Osteoblast (primary cell): ENCODE measurements around the gene HIF3A. TPM values are rescaled to one million over a fixed set of nuclear protein-coding genes. Genes with fewer than 3 reads are reported as not detected.

ENCODE experiments used
- DNase-seq: peaks from one replicate; pipeline ENCODE4 v3.0.0; 2011; ENCODE audit warnings: low spot score, mixed read lengths; ENCODE audit not compliant: insufficient read length; ENCODE audit errors: missing footprints
- H2AFZ ChIP-seq: 2 replicates; pipeline ENCODE4 v1.6.0; 2011; ENCODE audit warnings: mild to moderate bottlenecking, low read length
- H3K27ac ChIP-seq: 2 replicates; pipeline ENCODE4 v1.5.1; 2011; ENCODE audit warnings: mild to moderate bottlenecking, low read depth, low read length, moderate library complexity
- H3K27me3 ChIP-seq: 2 replicates; pipeline ENCODE4 v1.6.0; 2012; ENCODE audit warnings: mild to moderate bottlenecking, control low read depth, inconsistent platforms, low read length, moderate library complexity; ENCODE audit not compliant: insufficient read depth
- H3K36me3 ChIP-seq: 2 replicates; pipeline ENCODE4 v1.5.1; 2011; ENCODE audit warnings: mild to moderate bottlenecking, low read length, control low read depth, moderate library complexity; ENCODE audit not compliant: insufficient read depth
- H3K4me1 ChIP-seq: 2 replicates; pipeline ENCODE4 v1.5.1; 2011; ENCODE audit warnings: mild to moderate bottlenecking, low read length, control low read depth, moderate library complexity; ENCODE audit not compliant: insufficient read depth
- H3K4me2 ChIP-seq: 2 replicates; pipeline ENCODE4 v1.6.0; 2011; ENCODE audit warnings: mild to moderate bottlenecking, low read length; ENCODE audit not compliant: insufficient read depth
- H3K4me3 ChIP-seq: fragments of 200-600 bp; sonication (generic); 3 replicates; pipeline ENCODE4 v1.5.1; 2012; ENCODE audit warnings: mild to moderate bottlenecking, low read length, inconsistent platforms; ENCODE audit not compliant: insufficient read depth
- H3K79me2 ChIP-seq: 2 replicates; pipeline ENCODE4 v1.6.0; 2012; ENCODE audit warnings: mild to moderate bottlenecking, low read length, control low read depth, inconsistent platforms; ENCODE audit not compliant: insufficient read depth
- H3K9me3 ChIP-seq: 2 replicates; pipeline ENCODE4 v1.5.1; 2011; ENCODE audit warnings: low read depth, low read length, control low read depth
- H4K20me1 ChIP-seq: 2 replicates; pipeline ENCODE4 v1.6.0; 2012; ENCODE audit warnings: mild to moderate bottlenecking, low read length, control low read depth; ENCODE audit not compliant: insufficient read depth
- CTCF ChIP-seq: IDR thresholded peaks from 2 replicates; pipeline ENCODE4 v1.5.1; 2011; ENCODE audit warnings: mild to moderate bottlenecking, low read depth, low read length, moderate library complexity; ENCODE audit errors: extremely low read depth
- total RNA-seq: library from RNA; depleted of rRNA; stranded (reverse); fragments of >200 nt; gene quantifications from 2 replicates; pipeline ENCODE4 v1.2.3, GENCODE V29; 2012

Gene HIF3A
- total RNA-seq, 1 donor: not detected

GRCh38 chr19:46365561-46365960 is 68.7 kb downstream of the HIF3A start:
- TF ChIP-seq CTCF: no peak
- peaks cover 45% of the 10 kb centered on the region for H3K79me2 ChIP-seq
- no peaks in the 10 kb centered on the region for H3K4me1 ChIP-seq
- H3K4me2 ChIP-seq: no peak overlapping the region
- H3K4me3 ChIP-seq: no peak overlapping the region
- H2AFZ ChIP-seq: no peak overlapping the region
- H3K9me3 ChIP-seq: no peaks in the 10 kb centered on the region
- peaks cover 5% of the 10 kb centered on the region for H4K20me1 ChIP-seq
- peaks cover 17% of the 10 kb centered on the region for H3K36me3 ChIP-seq
- no peak overlapping the region for H3K27ac ChIP-seq
- no peaks in the 10 kb centered on the region for H3K27me3 ChIP-seq
- no peak for DNase-seq

DNA sequence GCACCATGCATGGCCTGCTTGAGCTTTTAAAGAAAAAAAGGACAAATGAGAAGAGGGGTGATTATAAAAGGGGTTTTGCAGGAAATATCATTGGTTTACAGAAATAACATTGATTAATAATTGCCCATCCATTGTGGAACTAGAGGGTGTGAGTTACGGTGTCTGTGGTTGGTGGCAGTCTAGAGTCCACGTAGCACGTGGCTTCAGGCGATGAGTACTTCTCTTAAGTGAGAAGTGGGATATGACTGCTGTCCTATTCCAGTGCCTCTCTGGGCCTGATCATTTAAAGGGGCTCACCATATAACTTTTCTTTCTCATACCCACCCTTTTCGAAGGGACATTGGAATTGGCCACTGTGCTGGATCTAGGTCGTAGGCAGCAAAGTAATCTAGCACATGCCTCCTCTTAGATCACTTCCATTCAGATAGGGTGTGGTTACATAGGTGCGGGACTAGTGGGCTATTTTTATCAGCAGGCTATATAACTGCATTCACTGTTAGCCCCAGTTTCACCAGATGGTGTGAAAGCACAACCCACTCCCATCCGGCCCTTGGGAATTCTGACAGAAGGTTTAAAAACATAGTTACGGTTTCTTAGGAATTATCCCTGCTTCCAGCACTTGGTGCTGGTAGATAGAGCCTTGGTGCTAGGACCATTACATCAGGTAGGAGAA is 69.9 kb downstream of the HIF3A start:
- Histone ChIP-seq H3K36me3 (peaks cover 19% of the 10 kb centered on the region), H4K20me1 (peaks cover 12% of the 10 kb centered on the region), H3K4me3 (no peak overlapping the region), H3K9me3 (no peaks in the 10 kb centered on the region), H3K4me1 (peaks cover 3% of the 10 kb centered on the region), H2AFZ (no peak overlapping the region), H3K4me2 (no peak overlapping the region), H3K27me3 (no peaks in the 10 kb centered on the region), H3K79me2 (peaks cover 52% of the 10 kb centered on the region), H3K27ac (no peak overlapping the region)
- no peak for DNase-seq
- TF ChIP-seq CTCF: no peak

DNA sequence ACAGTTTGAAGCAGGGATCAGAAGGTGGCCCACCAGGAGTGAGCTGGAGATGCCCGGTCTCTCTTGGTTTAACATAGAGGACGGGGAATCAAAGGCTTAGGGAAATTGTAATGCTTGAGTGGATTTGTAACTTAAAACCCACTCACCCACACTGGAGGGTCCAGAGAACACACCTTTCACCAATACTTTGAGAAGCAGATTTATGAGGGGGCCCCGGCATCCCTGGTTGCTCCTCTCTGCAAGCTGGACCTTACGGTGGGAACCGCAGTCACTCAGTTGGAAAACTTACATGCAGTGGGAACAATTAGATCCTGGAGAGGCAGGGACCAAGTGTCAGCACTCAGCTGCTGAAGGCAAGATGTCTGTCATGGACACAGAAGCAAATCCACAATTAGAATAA is 70.6 kb downstream of the HIF3A start:
- peaks cover 12% of the 10 kb centered on the region for H4K20me1 ChIP-seq
- no peak for TF ChIP-seq CTCF
- no peak overlapping the region for H3K4me3 ChIP-seq
- no peak overlapping the region for H3K27ac ChIP-seq
- no peak overlapping the region for H3K4me2 ChIP-seq
- H3K27me3 ChIP-seq: no peaks in the 10 kb centered on the region
- peaks cover 8% of the 10 kb centered on the region for H3K4me1 ChIP-seq
- no peak overlapping the region for H2AFZ ChIP-seq
- H3K9me3 ChIP-seq: no peaks in the 10 kb centered on the region
- H3K36me3 ChIP-seq: peaks cover 19% of the 10 kb centered on the region
- H3K79me2 ChIP-seq: peaks cover 53% of the 10 kb centered on the region
- DNase-seq: no peak

- H3K27me3 ChIP-seq: no peaks in the 10 kb centered on the region
- H2AFZ ChIP-seq: no peak overlapping the region
- H3K4me2 ChIP-seq: no peak overlapping the region
- H3K79me2 ChIP-seq: peaks cover 58% of the 10 kb centered on the region
- TF ChIP-seq CTCF: no peak
- no peak overlapping the region for H3K27ac ChIP-seq
- H4K20me1 ChIP-seq: peaks cover 17% of the 10 kb centered on the region
- peaks cover 19% of the 10 kb centered on the region for H3K36me3 ChIP-seq
- DNase-seq: no peak
- peaks cover 15% of the 10 kb centered on the region for H3K4me1 ChIP-seq
- no peaks in the 10 kb centered on the region for H3K9me3 ChIP-seq
- no peak overlapping the region for H3K4me3 ChIP-seq
Observed at GRCh38 chr19:46368116-46368515, 71.3 kb downstream of the HIF3A start.
